GM19328 (cell line): Measurements from ENCODE around the gene ARHGAP18.
"Not testable (repeated sequence)": the region's sequence is repeated elsewhere in the genome, so short reads cannot be mapped to it uniquely, and the experiment has no call there.

ENCODE experiments used
- ATAC-seq: cut with Tn5 transposase; IDR thresholded peaks from one replicate; pipeline ENCODE4 v1.9.1; 2021; ENCODE audit warnings: mild to moderate bottlenecking, moderate library complexity; ENCODE audit not compliant: unreplicated experiment

ARHGAP18 gene

DNA sequence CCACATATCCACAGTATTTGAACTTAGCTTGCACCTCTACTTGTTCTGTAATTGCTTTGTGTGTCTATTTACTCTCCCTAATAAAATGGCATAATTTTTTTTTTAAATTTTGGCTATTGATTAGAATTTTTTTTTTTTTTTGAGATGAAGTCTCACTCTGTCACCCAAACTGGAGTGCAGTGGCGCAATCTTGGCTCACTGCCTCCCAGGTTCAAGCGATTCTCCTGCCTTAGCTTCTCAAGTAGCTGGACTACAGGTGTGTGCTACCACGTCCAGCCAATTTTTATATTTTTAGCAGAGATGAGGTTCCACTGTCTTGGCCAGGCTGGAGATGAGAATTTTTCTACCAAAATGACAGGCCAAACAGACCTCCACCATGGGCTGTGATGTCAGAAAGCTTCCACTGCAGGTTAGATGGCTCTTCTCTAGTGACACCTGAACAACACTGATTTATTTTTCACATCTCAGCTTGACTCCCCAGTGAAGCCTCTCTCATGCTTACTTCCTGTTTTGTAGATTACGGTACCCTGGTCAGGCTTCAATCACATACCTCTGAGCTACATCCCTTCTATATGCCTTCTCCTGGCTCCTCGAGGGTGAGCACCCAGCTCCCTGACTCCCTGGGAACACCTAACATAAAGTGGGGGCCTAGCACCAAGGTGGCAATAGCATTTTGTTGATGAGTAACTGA lies 112.8 kb downstream of the ARHGAP18 start:
- no peak for ATAC-seq

DNA sequence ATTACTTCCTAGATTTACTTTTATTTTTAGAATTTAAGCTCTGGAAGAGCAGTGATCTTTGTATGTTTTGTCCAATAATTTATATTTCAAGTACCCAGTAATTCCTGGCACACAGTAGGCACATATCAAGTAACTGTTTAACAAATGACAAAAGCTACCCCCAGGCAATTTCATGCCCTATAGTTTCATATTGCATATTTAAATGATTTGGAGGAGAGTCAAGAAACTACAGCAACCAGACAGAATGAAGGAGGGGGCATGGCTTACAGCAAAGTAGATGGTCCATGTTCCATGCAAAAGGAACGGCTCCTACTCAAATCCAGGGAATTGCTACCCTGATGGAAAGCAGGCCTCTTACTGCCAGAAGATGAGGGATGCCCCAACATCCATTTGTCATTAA lies 113.5 kb downstream of the ARHGAP18 start:
- ATAC-seq: no peak

DNA sequence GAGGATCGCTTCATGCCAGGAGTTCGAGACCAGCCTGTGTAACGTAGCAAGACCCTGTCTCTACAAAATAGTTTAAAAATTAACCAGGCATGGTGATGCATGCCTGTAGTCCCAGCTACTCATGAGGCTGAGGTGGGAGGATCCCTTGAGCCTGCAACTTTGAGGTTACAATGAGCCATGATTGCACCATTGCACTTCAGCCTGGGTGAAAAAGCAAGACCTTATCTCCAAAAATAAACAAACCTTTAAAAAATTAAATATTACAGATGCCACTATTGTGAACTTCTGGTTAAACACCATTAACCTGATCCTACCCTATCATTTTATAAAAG lies 116.8 kb downstream of the ARHGAP18 start:
- ATAC-seq: no peak

DNA sequence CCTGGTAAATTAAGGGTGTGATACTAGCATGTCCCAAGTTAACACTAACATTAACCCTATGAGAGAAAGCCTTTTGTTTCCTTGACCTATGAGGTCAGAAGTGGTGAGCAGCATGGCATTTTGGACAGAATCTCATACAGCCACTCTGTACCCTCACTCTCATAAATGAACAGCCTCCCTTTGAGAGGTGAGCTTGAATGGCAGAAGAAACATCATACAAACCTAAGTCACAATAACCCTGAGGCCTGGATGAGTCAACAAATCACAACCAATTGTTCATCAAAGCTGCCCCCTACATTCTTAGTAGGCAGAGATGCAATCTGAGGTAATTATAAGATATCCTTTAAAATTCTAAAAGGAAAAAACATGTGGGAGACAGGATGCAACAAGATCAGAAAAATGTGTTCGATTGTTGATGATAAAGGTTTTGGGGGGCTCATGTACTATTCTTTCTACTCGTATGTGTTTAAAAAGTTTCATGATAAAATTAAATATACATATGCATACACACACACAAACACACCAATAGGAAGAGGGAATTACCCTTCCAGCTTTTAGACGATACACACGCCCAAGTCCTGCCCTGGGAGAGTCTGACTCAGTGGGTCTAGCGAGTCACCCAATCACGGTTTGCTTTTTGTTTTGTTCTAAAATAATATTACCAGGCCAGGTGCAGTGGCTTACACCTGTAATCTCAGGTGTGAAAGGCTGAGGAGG lies 117.3 kb downstream of the ARHGAP18 start:
- no peak for ATAC-seq

DNA sequence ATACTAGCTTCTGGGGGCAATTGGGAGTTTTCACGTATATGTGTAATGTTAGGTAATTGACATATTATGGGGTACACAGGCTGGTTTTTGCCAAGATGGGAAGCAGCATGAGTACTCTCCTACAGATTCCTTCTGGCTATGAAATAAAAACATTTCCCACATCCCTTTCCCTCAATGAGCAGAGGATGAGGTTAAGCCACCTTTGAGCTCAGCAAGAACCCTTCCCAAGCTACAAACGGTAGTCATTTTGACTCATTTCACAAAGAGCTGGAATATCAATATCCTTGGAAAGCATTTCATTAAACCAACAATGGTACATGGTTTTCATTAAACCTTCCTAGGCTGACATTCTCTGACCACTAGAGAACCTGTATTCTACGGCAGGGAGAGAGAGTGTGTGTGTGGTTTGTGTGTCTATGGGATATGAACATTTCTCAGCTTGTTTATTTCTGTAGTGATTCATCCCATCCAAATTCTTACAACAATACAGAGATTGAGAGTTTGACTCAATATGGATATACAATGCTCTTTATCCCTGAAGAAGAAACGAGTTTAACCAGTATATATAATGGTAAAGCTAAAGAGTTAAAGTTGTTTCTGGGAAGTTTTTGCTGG lies 119.5 kb downstream of the ARHGAP18 start:
- no peak for ATAC-seq

DNA sequence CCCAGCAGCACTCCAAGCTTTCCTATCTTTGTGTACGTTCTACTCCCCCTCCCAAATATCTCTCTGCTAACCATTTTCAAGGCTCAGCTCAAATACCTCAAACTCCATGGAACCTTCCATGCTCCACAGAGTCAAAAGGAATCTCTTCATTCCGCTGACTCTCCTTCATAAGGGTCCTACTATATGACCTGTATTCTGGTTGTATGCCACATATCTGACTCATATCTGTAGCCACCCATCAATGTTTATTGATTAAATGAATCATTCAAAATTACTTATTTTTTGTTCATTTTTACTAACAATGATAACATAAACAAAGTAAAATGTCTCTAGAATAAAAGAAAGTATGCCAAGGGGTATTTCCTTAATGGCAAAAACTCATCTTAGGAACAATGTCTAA lies 123.2 kb downstream of the ARHGAP18 start:
- no peak for ATAC-seq

DNA sequence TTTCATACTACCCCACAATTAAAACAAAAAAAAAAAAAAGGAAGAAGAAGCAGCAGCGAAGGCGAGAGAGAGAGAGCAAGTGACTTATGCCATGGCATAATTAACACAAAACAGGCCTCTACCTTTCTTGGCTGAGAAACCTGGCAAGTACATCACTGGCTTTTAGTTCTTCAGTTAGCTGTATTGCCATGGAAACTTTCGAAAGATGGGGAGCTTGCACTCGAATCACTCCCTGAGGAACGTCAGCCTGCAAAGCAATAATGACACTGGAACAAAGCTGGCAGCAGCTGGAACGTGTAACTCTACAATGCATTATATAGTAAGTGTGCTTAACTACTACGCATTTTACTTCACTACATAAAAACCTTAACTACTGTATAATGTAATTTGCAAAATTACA lies 126.1 kb downstream of the ARHGAP18 start:
- ATAC-seq: no peak

DNA sequence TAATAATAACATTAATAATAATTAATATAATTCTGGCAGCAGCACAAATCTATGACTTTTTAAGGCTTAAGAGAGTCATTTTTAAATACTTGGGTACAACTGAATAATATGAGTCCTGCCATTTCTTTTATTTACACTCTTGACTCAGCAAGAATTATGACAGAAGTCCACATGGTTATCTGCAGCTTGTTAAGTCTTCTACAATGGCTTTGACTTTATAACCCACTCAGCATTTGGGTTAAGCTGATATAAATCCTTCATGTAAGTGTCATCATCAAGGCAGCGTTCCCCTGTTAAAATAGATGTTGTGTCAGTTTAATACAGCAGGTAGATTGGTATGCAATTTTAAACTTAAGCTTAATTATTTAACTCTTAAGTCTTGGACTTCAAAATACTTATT lies 131.7 kb downstream of the ARHGAP18 start:
- ATAC-seq: no peak

DNA sequence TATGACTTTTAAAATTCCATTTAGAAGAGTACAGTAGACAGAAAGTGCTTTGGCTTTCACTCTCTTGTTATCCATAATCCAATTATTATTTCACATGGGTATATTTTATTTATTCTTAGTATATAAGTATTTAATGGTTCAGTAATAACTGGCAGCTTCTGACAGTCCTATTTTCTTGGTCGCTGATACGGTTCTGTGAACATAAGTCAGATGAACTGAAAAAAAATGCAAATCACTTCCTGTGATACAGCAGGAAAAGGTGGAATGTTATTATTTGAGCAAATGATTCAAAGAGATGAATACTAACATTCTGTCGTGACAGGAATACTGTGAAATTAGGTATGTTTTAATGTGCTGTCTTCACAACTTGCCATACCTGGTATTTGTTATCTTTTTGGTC lies 132.3 kb downstream of the ARHGAP18 start:
- ATAC-seq: no peak

DNA sequence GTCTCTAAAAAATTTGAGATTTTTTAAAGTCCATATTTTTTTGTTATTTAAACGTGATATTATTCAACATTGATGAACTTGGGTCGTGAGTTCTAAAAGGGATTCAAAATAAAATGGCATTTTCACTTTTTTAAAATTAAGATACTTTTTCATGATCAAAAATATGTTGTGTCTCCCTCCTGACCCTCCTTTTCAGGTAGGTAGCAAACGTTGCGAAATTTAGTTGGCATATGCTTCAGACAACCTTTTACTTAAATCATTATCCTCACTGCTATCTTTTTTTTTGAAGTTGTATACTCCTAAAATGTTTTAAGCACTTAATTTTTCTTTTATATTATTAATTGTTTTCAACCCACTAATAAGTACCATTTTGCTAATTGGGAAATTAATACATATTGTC lies 133.5 kb downstream of the ARHGAP18 start:
- no peak for ATAC-seq

DNA sequence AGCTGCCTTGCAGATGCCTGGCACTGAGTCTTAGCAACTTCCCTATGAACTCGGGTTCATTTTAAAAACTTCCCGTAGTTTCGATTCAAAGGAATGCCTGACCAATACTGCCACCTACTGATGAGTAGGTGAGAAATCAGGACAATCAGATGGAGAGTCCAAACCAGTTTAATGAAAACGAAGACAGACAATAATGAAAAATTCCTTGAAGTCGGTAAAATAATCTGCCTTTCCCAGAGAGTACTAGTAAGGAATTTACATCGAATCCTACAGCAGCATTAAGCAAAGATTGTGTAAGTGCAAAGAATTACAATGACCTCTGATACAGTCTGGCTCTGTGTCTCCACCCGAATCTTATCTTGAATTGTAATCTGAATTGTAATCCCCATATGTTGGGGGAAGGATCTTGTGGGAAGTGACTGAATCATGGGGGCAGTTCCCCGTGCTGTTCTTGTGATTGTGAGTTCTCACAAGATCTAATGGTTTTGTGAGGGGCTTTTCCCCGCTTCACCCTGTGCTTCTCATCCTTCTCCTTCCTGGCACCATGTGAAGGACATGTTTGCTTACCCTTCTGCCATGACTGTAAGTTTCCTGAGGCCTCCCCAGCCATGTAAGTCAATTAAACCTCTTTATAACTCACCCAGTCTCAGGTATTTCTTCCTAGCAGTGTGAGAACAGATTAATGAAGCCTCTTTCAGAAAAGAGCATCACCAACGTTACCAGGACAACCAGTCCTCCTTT lies 134.4 kb downstream of the ARHGAP18 start:
- ATAC-seq: no peak

DNA sequence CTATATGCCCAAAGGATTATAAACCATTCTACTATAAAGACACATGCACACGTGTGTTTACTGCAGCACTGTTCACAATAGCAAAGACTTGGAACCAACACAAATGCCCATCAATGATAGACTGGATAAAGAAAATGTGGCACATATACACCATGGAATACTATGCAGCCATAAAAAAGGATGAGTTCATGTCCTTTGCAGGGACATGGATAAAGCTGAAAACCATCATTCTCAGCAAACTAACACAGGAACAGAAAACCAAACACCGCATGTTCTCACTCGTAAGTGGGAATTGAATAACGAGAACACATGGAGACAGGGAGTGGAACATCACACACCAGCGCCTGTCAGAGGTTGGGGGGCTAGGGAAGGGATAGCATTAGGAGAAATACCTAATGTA lies 135.4 kb downstream of the ARHGAP18 start:
- ATAC-seq: not testable (repeated sequence)

DNA sequence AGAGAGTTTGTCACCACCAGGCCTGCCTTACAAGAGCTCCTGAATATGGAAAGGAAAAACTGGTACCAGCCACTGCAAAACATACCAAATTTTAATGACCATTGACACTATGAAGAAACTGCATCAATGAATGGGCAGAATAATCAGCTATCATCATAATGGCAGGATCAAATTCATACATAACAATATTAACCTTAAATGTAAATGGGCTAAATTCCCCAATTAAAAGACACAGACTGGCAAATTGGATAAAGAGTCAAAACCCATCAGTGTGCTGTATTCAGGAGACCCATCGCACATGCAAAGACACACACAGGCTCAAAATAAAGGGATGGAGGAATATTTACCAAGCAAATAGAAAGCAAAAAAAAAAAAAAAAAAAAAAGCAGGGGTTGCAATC lies 139.0 kb downstream of the ARHGAP18 start:
- ATAC-seq: not testable (repeated sequence)

DNA sequence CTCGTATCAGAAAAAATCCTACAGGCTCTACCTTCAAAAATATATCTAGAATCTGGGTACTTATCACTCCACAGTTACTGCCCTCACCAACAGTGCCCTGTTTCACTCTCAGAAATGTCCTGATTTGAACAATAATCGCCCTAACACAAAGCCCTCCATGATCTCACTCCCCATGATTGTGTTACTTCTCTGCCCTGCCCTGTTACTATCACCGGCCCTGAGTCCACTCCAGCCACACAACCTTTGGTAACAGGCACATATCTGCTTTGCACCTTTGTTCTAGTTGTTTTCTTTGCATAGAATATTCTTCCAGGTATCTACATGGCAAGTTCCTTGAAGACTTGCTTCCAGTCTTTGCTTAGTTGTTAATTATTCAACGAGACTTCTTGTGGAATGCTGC lies 142.0 kb downstream of the ARHGAP18 start:
- no peak for ATAC-seq

DNA sequence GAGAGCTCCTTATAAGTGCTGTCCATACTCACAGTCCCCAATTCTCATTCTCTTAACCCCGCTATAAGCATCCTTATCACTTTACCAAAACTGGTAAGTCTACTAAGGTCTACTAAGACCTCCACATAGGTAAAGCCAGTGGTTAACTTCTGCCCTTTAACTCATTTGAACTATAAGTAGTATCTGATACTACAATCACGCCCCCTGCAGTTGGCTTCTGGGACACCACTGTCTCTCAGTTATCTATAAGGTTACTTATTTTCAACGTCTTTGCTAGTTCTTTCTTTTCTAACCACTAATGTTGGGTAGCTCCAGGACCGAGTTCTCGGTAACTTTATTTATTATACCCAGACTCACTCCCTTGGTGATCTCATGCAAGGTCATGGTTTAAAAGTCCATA lies 142.6 kb downstream of the ARHGAP18 start:
- ATAC-seq: no peak

DNA sequence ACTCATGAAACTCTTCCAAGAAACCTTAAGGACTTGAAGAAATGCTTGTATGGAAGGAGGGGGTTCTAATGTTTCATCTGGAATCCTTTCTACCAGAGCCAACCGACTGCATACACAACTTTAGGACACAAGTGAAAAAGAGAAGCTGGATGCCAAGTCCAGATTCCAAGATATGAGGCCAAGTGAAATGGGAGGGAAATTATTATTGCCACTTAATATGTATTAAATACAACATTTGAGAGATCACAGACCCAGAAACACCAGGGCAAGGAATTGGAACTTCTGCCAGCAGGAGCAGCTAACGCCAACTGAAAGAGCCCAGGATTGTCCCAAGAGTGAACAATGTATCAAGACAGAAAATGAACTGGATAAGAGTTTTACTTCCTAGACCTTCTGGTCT lies 144.2 kb downstream of the ARHGAP18 start:
- no peak for ATAC-seq

DNA sequence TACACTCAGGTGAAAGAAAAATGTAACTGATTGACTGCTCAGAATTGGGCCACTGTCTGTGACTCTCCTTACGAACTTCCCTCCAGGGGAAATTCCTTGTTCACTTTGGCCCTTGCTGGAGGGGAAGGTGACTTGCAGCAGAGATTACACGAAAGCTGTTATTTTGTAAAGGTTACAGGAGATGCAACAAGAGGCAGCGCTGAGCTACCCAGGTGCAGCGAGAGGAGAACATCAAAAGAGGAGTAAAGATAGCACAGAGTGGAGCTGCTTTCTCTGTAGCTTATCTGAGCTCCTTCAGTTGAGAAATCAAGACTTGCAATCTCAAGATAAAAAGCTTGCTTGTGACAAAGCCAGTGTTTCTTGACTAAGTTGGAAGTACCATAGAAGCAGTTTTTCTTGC lies 144.6 kb downstream of the ARHGAP18 start:
- ATAC-seq: no peak

DNA sequence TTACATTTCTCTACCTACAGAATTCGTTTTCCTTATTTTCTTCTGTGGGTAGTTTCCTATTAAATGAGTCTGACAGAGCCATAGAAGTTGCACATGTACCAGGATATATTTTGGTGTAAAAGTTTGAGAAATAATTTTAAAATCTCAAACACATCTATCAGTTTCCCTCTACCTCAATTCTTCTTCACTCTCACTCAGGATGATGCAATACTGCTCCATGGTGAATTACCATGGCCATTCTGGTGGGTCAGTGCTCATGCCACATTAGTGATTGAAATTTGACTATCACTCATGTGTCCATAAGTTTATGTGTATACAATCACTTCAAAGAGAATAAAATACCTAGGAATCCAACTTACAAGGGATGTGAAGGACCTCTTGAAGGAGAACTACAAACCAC lies 151.7 kb downstream of the ARHGAP18 start:
- no peak for ATAC-seq

DNA sequence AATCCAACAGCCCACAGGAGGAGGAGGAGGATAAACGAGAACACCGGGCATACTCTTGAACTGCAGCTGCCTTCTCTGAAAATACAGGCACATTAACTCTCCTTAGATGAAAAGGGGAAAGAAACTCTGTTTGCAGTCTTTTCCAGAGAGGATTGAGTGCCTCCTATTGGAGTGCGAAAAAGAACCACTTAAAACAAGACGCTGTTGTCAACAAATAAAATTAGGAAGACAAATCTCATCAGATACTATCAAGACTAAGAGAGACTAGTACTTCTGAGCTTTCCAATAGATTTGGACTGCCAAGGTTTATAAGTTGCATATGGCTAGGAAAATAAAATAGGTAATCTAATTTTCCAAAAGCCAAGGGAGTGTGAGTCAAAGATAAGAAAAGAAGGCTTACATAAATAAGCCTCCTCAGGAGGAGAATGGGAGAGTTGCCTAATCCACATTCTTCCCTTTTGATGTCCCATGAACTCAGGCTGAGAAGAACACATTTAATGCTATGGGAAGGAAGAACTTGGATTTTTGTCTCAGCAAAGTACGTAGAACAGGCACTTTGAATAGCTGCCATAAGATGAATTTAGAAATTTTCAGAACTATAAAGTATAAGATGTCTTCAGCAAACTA lies 154.7 kb downstream of the ARHGAP18 start:
- no peak for ATAC-seq

DNA sequence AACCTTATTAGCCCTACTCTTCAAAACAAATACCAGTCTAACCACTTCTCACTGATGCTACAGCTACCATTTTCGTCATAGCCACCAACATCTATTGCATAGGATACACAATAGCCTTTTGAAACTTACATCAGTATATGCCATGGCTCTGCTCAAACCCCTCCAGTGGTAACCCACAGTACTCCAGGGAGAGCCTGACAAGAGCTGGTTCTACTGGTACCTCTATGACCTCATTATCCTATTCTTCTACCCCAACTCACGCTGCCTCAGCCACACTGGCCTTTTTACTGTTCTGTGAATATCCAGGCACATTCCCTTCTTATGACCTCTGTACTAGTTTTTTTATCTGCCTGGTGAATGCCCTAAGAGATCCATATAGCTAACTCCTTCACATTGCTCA lies 157.6 kb downstream of the ARHGAP18 start:
- ATAC-seq: no peak

DNA sequence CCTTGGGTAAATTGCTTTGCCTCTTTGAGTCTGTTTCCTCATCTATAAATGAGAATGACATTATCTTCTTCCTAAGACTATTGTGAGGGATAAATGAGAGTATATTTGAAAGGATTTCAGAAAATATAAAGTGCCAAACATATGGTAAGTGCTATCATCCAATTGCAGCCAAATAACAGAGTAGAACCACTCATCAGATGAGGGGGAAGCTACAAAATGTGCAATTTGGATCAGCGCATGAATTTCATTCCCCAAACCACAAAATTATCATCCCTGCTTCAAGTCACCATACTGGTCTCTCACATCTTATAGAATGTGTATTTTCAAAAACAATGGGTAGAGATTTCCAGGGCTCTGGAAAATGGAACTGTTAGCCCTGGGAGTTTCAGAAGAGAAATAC lies 158.5 kb downstream of the ARHGAP18 start:
- no peak for ATAC-seq
